ENCODE measurements around the gene ZFAND5. TPM values are rescaled to one million over a fixed set of nuclear protein-coding genes. Genes with fewer than 3 reads are reported as not detected.

ZFAND5 gene
- total and polyA plus RNA-seq, 10 of the 15 experiments (the other 5 are each of a cell fraction or from before 2014, with no cell fraction given) = 22.5 to 107 (median 63.3) TPM

DNA sequence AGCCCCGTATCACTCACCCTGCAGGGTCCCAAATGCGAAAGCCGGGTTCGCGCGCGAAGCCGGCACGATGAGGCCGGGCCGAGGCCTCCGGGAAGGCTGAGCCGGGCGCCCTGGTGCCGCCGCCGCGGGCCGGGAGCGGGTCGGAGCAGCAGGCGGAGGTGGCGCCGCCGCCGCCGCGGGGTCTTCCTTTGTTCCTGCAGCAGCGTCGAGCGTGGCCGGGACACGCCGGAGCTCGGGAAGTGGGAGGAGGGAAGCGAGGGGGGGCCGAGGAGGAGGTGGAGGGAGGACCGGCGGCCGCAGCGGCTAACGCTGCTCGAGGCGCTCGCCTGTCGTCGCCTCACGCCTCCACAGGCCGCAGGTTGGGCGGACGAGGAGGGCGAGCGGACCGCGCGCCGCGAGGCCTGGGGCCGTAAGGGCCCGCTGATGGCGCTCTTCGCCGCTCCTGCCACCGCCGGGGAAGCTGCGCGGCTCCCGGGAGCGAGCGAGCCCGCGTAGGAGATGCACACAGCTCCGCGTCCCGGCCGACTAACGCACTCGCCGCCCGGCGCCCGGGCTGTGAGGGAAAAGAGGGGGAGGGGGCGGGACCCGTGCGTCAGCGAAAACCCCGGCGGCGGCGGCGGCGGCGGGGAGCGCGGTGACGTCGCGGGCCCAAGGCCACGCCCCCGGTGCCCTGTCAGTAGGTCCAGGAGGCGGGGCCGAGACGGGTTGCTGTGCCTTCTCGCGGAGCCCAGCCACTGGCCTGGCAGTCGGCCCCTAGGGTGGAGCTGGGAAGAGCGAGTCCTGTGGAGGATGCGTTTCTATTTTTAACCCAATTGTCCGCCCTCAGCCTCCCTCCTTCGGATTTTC is at the start of gene ZFAND5 (continued):
- TF ChIP-seq, protein P1, sequence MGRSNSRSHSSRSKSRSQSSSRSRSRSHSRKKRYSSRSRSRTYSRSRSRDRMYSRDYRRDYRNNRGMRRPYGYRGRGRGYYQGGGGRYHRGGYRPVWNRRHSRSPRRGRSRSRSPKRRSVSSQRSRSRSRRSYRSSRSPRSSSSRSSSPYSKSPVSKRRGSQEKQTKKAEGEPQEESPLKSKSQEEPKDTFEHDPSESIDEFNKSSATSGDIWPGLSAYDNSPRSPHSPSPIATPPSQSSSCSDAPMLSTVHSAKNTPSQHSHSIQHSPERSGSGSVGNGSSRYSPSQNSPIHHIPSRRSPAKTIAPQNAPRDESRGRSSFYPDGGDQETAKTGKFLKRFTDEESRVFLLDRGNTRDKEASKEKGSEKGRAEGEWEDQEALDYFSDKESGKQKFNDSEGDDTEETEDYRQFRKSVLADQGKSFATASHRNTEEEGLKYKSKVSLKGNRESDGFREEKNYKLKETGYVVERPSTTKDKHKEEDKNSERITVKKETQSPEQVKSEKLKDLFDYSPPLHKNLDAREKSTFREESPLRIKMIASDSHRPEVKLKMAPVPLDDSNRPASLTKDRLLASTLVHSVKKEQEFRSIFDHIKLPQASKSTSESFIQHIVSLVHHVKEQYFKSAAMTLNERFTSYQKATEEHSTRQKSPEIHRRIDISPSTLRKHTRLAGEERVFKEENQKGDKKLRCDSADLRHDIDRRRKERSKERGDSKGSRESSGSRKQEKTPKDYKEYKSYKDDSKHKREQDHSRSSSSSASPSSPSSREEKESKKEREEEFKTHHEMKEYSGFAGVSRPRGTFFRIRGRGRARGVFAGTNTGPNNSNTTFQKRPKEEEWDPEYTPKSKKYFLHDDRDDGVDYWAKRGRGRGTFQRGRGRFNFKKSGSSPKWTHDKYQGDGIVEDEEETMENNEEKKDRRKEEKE (IDR thresholded peaks at IDR 0.05) = no peak
- TF ChIP-seq BACH1 (IDR thresholded peaks at IDR 0.05; ENCODE audit: borderline replicate concordance) (peak; percentile 96), DPF2 (IDR thresholded peaks at IDR 0.05) (peak; percentile 84), TARDBP (IDR thresholded peaks at IDR 0.05; ENCODE audit: borderline replicate concordance) (peak; percentile 60; the same call in 1 of the 2 replicates), ZBTB4 (CRISPR knock-in tag; IDR thresholded peaks at IDR 0.05) (no peak), PAX5 (IDR thresholded peaks at IDR 0.05; ENCODE audit: borderline replicate concordance, low read depth, low read length) (0 out of 2 replicates have a peak, but pooled peaks have one; percentile 45), USF2 (IDR thresholded peaks at IDR 0.05; ENCODE audit: borderline replicate concordance, low read depth, low read length) (no peak), POLR2AphosphoS5 (IDR thresholded peaks at IDR 0.05; ENCODE audit: low read length) (peak; percentile 99), TCF3 (IDR thresholded peaks at IDR 0.05; ENCODE audit: borderline replicate concordance, insufficient read depth, low read depth, low read length) (peak; percentile 81), RAD21 (IDR thresholded peaks at IDR 0.05; ENCODE audit: insufficient read depth, low read depth, low read length) (peak; percentile 20; the same call in 1 of the 2 replicates), PML (IDR thresholded peaks at IDR 0.05; ENCODE audit: low read length) (peak; percentile 98), CHD1 (IDR thresholded peaks at IDR 0.05; ENCODE audit: low read depth, low read length) (no peak; the same call in 1 of the 2 replicates), KAT2A (conservative IDR thresholded peaks at IDR 0.05; ENCODE audit: control insufficient read depth, low read depth, low read length) (no peak), ESRRA (IDR thresholded peaks at IDR 0.05; ENCODE audit: low read length) (0 out of 2 replicates have a peak, but pooled peaks have one; percentile 12), RAD51 (IDR thresholded peaks at IDR 0.05) (no peak), EED (IDR thresholded peaks at IDR 0.05; ENCODE audit: low read depth) (no peak; the same call in 1 of the 2 replicates), RUNX3 (IDR thresholded peaks at IDR 0.05; ENCODE audit: low read length) (no peak), CBX5 (IDR thresholded peaks at IDR 0.05; ENCODE audit: low read depth) (peak; percentile 49; the same call in 1 of the 2 replicates), SREBF2 (IDR thresholded peaks at IDR 0.05; ENCODE audit: low read length) (no peak)
- TF ChIP-seq, protein P2, sequence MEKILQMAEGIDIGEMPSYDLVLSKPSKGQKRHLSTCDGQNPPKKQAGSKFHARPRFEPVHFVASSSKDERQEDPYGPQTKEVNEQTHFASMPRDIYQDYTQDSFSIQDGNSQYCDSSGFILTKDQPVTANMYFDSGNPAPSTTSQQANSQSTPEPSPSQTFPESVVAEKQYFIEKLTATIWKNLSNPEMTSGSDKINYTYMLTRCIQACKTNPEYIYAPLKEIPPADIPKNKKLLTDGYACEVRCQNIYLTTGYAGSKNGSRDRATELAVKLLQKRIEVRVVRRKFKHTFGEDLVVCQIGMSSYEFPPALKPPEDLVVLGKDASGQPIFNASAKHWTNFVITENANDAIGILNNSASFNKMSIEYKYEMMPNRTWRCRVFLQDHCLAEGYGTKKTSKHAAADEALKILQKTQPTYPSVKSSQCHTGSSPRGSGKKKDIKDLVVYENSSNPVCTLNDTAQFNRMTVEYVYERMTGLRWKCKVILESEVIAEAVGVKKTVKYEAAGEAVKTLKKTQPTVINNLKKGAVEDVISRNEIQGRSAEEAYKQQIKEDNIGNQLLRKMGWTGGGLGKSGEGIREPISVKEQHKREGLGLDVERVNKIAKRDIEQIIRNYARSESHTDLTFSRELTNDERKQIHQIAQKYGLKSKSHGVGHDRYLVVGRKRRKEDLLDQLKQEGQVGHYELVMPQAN (conservative IDR thresholded peaks at IDR 0.05) = peak; percentile 90
- TF ChIP-seq, protein P3, sequence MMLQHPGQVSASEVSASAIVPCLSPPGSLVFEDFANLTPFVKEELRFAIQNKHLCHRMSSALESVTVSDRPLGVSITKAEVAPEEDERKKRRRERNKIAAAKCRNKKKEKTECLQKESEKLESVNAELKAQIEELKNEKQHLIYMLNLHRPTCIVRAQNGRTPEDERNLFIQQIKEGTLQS (IDR thresholded peaks at IDR 0.05; ENCODE audit: borderline replicate concordance, extremely low read depth, low read depth, low read length) = no peak
